Measurements from ENCODE around the gene CHD8.
A peak's percentile ranks its signal among the peaks of the same experiment; 100 is the strongest.
"Not testable (repeated sequence)": the region's sequence is repeated elsewhere in the genome, so short reads cannot be mapped to it uniquely, and the experiment has no call there.

Gene CHD8

GRCh38 chr14:21437063-21437901, 18.6 kb downstream of the CHD8 start:
- peak; percentile 98 for DNase-seq

- no peak for DNase-seq
These were observed 19.3 kb downstream of the CHD8 start for GRCh38 chr14:21436567-21437062.

- no peak for DNase-seq
These were observed 24.8 kb downstream of the CHD8 start for GRCh38 chr14:21431126-21431525.

GRCh38 chr14:21428930-21429329, 27.0 kb downstream of the CHD8 start:
- no peak for DNase-seq

- DNase-seq, result no peak
These were observed 29.2 kb downstream of the CHD8 start for GRCh38 chr14:21426692-21427091.

GRCh38 chr14:21419528-21419927, 36.4 kb downstream of the CHD8 start:
- no peak for DNase-seq

GRCh38 chr14:21415329-21415728, 40.6 kb downstream of the CHD8 start:
- no peak for DNase-seq

- no peak for DNase-seq
These were observed 41.7 kb downstream of the CHD8 start for GRCh38 chr14:21414137-21414631.

- no peak for DNase-seq
These were observed 47.8 kb downstream of the CHD8 start for GRCh38 chr14:21408147-21408546.

GRCh38 chr14:21406213-21406612, 49.7 kb downstream of the CHD8 start:
- no peak for DNase-seq

GRCh38 chr14:21405097-21405496, 50.8 kb downstream of the CHD8 start:
- DNase-seq, result no peak

- DNase-seq, result no peak
These were observed 56.5 kb downstream of the CHD8 start for GRCh38 chr14:21399311-21399870.

- DNase-seq, result no peak
These were observed 57.0 kb downstream of the CHD8 start for GRCh38 chr14:21398901-21399300.

GRCh38 chr14:21395450-21395849, 60.5 kb downstream of the CHD8 start:
- no peak for DNase-seq

- peak; percentile 82 for DNase-seq
These were observed 70.6 kb downstream of the CHD8 start for GRCh38 chr14:21385188-21385904.

GRCh38 chr14:21384494-21384851, 71.5 kb downstream of the CHD8 start:
- no peak for DNase-seq

- peak; percentile 96 for DNase-seq
These were observed 72.0 kb downstream of the CHD8 start, which contains the start of gene SUPT16H for GRCh38 chr14:21383848-21384493. SUPT16H (minus strand) TSS chr14:21384019; CDS start chr14:21383927, 92 bp downstream.

- DNase-seq, result peak; percentile 54
These were observed 72.8 kb downstream of the CHD8 start for GRCh38 chr14:21382886-21383847.

- peak; percentile 10 for DNase-seq
These were observed 73.8 kb downstream of the CHD8 start for GRCh38 chr14:21382095-21382494.

- DNase-seq, result no peak
These were observed 76.6 kb downstream of the CHD8 start for GRCh38 chr14:21379338-21379737.

GRCh38 chr14:21373980-21374379, 81.9 kb downstream of the CHD8 start:
- DNase-seq, result no peak

GRCh38 chr14:21372814-21373213, 83.1 kb downstream of the CHD8 start:
- not testable (repeated sequence) for DNase-seq

Data from OCI-M1 (cell line).